NOMO-1 (cell line): ENCODE results near the gene RNASEH2A.

Experiments
- DNase-seq, 2 experiments: peaks; one replicate each; lab custom pipeline; 2025; ENCODE audit not compliant: unreplicated experiment in 2 of 2; lab: John Stamatoyannopoulos, UW

Gene RNASEH2A

GRCh38 chr19:12806242-12807081, at the start of gene RNASEH2A:
TSS of gene RNASEH2A (plus strand) at chr19:12806584. CDS start at chr19:12806674, 90 bp downstream.
- peak; percentile 91 for DNase-seq

GRCh38 chr19:12757544-12758274, 48.7 kb upstream of the RNASEH2A start:
- DNase-seq = peak; percentile 41 to 65

- no peak for DNase-seq
Measured at GRCh38 chr19:12759686-12760085, 46.7 kb upstream of the RNASEH2A start.

GRCh38 chr19:12763100-12763499, 43.3 kb upstream of the RNASEH2A start:
- DNase-seq = no peak

GRCh38 chr19:12764698-12765097, 41.7 kb upstream of the RNASEH2A start:
- DNase-seq = no peak

DNA sequence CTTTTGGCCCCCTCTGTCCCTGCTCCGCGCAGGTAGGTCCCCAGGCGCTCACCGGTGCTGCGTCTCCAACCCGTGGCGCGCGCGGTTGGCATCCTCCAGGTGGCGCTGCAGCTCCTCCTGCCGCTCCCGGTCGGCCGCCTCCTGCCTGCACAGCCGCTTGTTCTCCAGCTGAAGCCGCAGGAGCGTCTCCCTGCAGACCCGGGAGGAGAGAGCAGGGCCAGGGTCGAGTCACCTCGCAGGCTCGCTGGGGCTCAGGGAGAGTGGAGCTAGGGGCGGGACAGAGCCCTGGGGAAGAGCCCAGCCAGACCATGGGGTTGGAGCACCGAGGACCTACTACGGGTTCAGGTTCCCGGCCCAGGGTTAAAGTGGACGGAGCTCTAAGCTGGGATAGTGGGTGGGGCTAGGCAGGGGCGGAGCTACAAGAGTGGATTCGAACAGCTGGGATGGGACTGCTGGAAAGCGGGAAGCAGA, 40.3 kb upstream of the RNASEH2A start:
- peak in 1 of 2 experiments; percentile 38 for DNase-seq

DNA sequence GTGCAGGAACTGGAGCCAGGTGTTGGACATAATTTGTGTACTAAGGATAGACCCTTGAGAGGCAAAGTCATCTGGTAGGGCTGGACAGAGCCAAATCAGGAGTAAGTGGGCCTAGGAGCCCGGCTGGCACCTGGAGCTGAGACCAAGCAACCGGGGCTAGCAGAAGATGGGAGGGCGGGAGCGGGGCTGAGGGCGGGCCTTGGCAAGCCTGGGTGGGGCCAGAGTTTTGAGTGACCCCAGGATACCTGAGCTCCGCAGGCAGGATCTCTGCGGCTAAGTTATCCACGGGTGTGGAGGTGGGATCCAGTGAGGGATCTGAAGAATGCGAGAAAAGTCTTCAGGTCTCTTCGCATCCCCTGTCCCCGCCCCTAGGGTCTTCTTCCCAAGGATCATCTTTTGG, 39.2 kb upstream of the RNASEH2A start:
- DNase-seq = no peak

- DNase-seq = no peak
Measured at GRCh38 chr19:12767666-12768065, 38.7 kb upstream of the RNASEH2A start.

- DNase-seq = no peak
Measured at GRCh38 chr19:12769689-12770088, 36.7 kb upstream of the RNASEH2A start.

GRCh38 chr19:12770922-12771321, 35.5 kb upstream of the RNASEH2A start:
- DNase-seq = no peak

GRCh38 chr19:12772323-12772722, 34.1 kb upstream of the RNASEH2A start:
- DNase-seq = no peak

DNA sequence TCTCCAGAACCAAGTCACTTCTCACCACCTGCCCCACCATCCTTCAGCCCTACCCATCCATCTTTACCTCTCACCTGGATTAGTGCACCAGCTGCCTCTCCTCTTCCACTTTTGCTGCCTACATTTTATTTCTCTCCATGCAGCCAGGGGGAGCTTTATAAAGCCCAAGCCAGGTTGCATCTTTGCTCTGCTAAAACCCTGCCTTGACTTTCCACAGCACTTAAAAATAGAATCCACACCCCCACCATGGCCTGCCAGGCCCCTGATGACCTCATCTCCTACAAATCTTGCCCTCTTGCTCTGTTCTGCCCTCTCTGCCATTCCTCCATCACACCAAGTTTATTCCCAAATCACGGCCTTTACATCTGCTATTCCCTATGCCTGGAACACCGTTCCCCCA, 32.8 kb upstream of the RNASEH2A start:
- DNase-seq = peak in 1 of 2 experiments; percentile 19

GRCh38 chr19:12774588-12775555, 31.5 kb upstream of the RNASEH2A start, which contains the start of gene HOOK2:
TSS of gene HOOK2 (minus strand) at chr19:12775552. CDS start at chr19:12775449, 103 bp downstream.
- no peak for DNase-seq

DNA sequence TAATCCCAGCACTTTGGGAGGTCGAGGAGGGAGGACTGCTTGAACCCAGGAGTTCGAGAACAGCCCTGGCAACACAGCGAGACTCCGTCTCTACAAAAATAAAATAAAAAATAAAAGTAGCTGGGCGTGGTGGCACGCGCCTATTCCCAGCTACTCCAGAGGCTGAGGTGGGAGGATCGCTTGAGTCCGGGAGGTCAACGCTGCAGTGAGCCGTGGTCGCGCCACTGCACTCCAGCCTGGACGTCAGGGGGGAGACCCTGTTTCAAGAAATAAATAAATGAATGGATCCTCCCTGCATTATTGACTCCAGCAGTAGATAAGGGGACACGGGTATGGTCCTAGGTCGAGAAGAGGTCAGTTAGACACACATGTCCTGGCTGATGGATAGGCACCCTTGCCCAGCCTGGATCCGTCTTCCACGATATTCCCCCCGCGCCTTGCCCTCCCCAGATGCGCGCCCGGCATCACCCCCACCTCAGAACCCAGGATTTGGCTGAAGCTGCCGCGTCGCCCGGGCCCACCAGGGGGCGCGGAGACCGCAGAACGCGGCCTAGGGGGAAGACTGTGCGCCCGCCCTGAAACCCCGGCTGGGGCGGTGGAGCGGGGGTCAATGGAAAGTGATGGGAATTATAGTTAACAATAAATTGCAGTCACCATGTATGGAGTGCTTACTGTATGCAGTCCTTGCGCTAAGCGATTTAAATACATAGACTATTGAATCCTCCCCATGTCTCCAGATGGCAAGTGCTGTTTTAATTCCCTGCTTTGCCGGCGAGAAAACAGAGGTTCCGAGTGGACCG, 29.0 kb upstream of the RNASEH2A start:
- peak; percentile 61 to 82 for DNase-seq

- DNase-seq = peak in 1 of 2 experiments; percentile 34
Measured at GRCh38 chr19:12778017-12778904, 28.1 kb upstream of the RNASEH2A start.

GRCh38 chr19:12778905-12779161, 27.6 kb upstream of the RNASEH2A start:
- peak in 1 of 2 experiments; percentile 14 for DNase-seq

DNA sequence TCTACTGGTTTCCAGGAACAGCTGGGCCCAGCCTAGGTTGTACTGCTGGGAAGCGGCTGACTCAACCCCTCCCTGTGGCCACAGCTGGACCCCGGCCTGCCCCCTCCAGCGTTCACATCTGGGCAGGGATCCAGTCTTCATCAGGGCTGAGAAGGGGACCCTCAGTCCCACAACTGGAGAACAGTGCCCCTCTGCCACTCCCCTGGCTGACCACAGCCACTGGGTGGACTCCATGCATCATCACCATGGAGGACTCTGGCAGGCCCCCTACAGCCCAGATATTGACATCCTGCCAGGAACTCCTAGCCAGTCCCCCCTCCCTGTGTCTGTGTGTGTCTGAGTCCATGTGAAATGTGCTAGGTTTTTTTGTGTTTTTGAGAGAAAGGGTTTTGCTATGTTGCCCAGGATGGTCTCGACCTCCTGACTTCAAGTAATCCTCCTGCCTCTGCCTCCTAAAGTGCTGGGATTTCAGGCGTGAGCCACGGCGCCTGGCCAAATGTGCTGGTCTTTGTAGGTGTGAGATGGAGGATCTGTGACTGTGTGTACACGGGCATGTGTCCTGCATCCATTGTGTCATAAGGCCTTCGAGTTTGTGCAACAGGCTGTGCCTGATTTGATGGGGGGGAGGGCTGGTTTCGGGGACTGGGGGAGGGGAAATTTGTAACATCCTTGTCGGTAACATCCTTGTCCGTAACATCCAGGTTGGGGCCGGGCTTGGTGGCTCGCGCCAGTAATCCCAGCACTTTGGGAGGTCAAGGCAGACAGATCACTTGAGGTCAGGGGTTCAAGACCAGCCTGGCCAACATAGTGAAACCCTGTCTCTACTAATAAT, 27.0 kb upstream of the RNASEH2A start:
- DNase-seq = no peak

- DNase-seq = peak in 1 of 2 experiments; percentile 52
Measured at GRCh38 chr19:12782174-12782423, 24.3 kb upstream of the RNASEH2A start.
